ENCODE measurements around the gene TMEM132A. TPM values are rescaled to one million over a fixed set of nuclear protein-coding genes. Genes with fewer than 3 reads are reported as not detected.

TMEM132A gene
- total RNA-seq, 1 experiment from 2014 or later, result 154 TPM

DNA sequence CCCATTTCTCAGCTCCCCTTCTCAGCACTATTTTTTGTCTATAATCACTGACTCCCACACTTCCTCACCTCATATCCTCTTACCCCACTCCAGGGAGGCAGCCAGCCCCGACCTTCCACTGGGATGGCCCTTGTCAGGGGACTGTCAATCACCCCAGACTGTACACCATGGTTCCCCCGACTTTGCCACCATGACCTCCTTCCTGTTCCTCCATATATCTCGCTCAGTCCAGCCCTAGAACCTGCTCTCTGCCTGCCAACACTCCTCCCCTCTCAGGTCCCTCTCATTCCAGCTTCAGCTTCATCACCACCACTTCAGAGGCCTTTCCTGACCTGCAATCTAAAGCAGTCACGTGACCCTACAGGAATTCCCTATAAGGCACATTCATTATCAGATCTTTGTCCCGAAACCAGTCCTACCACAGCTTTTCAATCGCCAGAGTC is 34.4 kb upstream of the TMEM132A start:
- Histone ChIP-seq H3K27ac (ENCODE audit: low read length) (no peak overlapping the region), H3K4me1 (ENCODE audit: control insufficient read depth, insufficient read depth, low read length) (no peaks in the 10 kb centered on the region), H3K27me3 (ENCODE audit: control insufficient read depth, insufficient read depth, low read length) (no peaks in the 10 kb centered on the region), H3K9me3 (ENCODE audit: control insufficient read depth, insufficient read depth, low read depth, low read length) (no peaks in the 10 kb centered on the region), H3K4me3 (ENCODE audit: low read depth in 2 of 2, low read length in 2 of 2) (no peak overlapping the region), H3K36me3 (ENCODE audit: control insufficient read depth, insufficient read depth, low read length) (peaks cover 9% of the 10 kb centered on the region; the same call in 1 of the 2 replicates)
- POLR2A ChIA-PET, result no interaction called here
- intact Hi-C loops (cut with micrococcal nuclease; ENCODE audit: unreplicated experiment), result loop anchor here (5.0 kb wide), 1 partner anchor 113 kb away; no protein-coding TSS in a partner anchor
- in situ Hi-C loops (cut with HindIII; ENCODE audit: low pct_unique_long_range_greater_than_20kb, low sequenced_read_pairs), result no loop called here
- BruUV-seq (replicated peaks), result no TSS peak
- CTCF ChIA-PET, result interaction anchor here (0.7 kb wide), 2 partner anchors 10 to 64 kb away, joined by 3 read pairs; no protein-coding TSS in a partner anchor
- TF ChIP-seq, protein P1, sequence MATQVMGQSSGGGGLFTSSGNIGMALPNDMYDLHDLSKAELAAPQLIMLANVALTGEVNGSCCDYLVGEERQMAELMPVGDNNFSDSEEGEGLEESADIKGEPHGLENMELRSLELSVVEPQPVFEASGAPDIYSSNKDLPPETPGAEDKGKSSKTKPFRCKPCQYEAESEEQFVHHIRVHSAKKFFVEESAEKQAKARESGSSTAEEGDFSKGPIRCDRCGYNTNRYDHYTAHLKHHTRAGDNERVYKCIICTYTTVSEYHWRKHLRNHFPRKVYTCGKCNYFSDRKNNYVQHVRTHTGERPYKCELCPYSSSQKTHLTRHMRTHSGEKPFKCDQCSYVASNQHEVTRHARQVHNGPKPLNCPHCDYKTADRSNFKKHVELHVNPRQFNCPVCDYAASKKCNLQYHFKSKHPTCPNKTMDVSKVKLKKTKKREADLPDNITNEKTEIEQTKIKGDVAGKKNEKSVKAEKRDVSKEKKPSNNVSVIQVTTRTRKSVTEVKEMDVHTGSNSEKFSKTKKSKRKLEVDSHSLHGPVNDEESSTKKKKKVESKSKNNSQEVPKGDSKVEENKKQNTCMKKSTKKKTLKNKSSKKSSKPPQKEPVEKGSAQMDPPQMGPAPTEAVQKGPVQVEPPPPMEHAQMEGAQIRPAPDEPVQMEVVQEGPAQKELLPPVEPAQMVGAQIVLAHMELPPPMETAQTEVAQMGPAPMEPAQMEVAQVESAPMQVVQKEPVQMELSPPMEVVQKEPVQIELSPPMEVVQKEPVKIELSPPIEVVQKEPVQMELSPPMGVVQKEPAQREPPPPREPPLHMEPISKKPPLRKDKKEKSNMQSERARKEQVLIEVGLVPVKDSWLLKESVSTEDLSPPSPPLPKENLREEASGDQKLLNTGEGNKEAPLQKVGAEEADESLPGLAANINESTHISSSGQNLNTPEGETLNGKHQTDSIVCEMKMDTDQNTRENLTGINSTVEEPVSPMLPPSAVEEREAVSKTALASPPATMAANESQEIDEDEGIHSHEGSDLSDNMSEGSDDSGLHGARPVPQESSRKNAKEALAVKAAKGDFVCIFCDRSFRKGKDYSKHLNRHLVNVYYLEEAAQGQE (IDR thresholded peaks at IDR 0.05; ENCODE audit: insufficient read depth in 1 of 2, low read depth in 2 of 2, low read length in 1 of 2), result no peak
- TF ChIP-seq SIN3A (IDR thresholded peaks at IDR 0.05; ENCODE audit: borderline replicate concordance, insufficient read depth, low read depth, low read length) (no peak), TCF7L2 (IDR thresholded peaks at IDR 0.05; ENCODE audit: low read depth, low read length) (no peak), POLR2AphosphoS5 (IDR thresholded peaks at IDR 0.05; ENCODE audit: low read depth, low read length) (no peak)
- TF ChIP-seq, protein P2, sequence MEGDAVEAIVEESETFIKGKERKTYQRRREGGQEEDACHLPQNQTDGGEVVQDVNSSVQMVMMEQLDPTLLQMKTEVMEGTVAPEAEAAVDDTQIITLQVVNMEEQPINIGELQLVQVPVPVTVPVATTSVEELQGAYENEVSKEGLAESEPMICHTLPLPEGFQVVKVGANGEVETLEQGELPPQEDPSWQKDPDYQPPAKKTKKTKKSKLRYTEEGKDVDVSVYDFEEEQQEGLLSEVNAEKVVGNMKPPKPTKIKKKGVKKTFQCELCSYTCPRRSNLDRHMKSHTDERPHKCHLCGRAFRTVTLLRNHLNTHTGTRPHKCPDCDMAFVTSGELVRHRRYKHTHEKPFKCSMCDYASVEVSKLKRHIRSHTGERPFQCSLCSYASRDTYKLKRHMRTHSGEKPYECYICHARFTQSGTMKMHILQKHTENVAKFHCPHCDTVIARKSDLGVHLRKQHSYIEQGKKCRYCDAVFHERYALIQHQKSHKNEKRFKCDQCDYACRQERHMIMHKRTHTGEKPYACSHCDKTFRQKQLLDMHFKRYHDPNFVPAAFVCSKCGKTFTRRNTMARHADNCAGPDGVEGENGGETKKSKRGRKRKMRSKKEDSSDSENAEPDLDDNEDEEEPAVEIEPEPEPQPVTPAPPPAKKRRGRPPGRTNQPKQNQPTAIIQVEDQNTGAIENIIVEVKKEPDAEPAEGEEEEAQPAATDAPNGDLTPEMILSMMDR (IDR thresholded peaks at IDR 0.05), result no peak
- ATAC-seq, result no peak
- DNase-seq (ENCODE audit: low read depth, low spot score), result no peak

DNA sequence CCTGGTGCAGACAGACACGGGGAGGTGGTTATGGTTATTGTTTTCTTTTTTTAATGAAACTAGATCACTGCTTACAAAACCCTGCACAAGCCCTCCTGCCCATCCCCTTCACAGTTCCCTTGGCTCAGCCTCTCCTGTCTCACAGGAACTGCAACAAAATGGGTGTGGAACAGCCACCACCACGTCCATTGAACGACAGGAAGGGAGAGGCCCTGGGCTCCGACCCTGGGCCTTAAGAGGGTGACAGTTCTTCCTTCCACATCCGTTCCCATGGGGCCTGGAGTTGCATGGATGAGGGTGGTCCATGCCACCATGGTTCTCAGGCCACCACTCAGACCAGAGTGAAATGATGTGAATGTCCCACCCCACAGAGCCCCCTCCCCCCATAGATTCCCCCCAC is 33.6 kb upstream of the TMEM132A start:
- Histone ChIP-seq H3K9me3 (ENCODE audit: control insufficient read depth, insufficient read depth, low read depth, low read length) (no peaks in the 10 kb centered on the region), H3K27ac (ENCODE audit: low read length) (no peak overlapping the region), H3K4me1 (ENCODE audit: control insufficient read depth, insufficient read depth, low read length) (no peaks in the 10 kb centered on the region), H3K4me3 (ENCODE audit: low read depth in 2 of 2, low read length in 2 of 2) (no peak overlapping the region), H3K36me3 (ENCODE audit: control insufficient read depth, insufficient read depth, low read length) (peaks cover 11% of the 10 kb centered on the region), H3K27me3 (ENCODE audit: control insufficient read depth, insufficient read depth, low read length) (no peaks in the 10 kb centered on the region)
- CTCF ChIA-PET, result interaction anchor here (0.6 to 0.7 kb wide), 2 partner anchors 9 to 58 kb away, joined by 3 to 4 read pairs; no protein-coding TSS in a partner anchor
- no TSS peak for BruUV-seq (replicated peaks)
- intact Hi-C loops (cut with micrococcal nuclease; ENCODE audit: unreplicated experiment), result no loop called here
- no peak for DNase-seq (ENCODE audit: low read depth, low spot score)
- ATAC-seq, result no peak
- in situ Hi-C loops (cut with HindIII; ENCODE audit: low pct_unique_long_range_greater_than_20kb, low sequenced_read_pairs), result no loop called here
- POLR2A ChIA-PET, result no interaction called here
- TF ChIP-seq TCF7L2 (IDR thresholded peaks at IDR 0.05; ENCODE audit: low read depth, low read length) (no peak), SIN3A (IDR thresholded peaks at IDR 0.05; ENCODE audit: borderline replicate concordance, insufficient read depth, low read depth, low read length) (no peak), POLR2AphosphoS5 (IDR thresholded peaks at IDR 0.05; ENCODE audit: low read depth, low read length) (no peak)
- TF ChIP-seq, protein P1 (IDR thresholded peaks at IDR 0.05; ENCODE audit: insufficient read depth in 1 of 2, low read depth in 2 of 2, low read length in 1 of 2), result no peak
- TF ChIP-seq, protein P2 (IDR thresholded peaks at IDR 0.05), result no peak

All from Panc1 (cell line).